GM21576 (cell line): ENCODE results near the gene TRIM40.

Experiments used
- ATAC-seq: cut with Tn5 transposase; IDR thresholded peaks from one replicate; pipeline ENCODE4 v1.9.1; 2021; ENCODE audit warnings: mild to moderate bottlenecking, moderate library complexity; ENCODE audit not compliant: unreplicated experiment

Gene TRIM40

GRCh38 chr6:30194797-30195690 lies 59.1 kb downstream of the TRIM40 start:
- ATAC-seq, result no peak

GRCh38 chr6:30195951-30196350 lies 60.0 kb downstream of the TRIM40 start:
- no peak for ATAC-seq

DNA sequence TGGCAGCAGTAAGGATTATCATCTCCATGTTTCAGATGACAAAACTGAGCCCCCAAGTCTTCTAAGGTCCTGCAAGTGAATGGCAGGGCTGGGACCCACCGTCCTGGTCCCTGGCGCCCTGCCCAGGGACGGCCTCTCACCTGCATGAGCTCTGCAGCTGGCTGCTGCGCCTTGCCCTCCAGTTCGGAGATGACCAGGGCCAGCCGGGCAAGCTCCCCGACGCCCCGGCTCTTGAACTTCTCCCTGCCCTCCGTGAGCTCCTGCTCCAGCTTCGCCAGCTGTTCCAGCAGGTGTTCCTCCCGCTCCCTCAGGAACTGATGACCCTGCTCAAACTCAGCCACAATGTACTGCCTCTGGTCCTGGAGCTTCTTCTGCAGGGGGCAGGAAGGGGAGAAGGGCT lies 60.4 kb downstream of the TRIM40 start:
- ATAC-seq, result no peak
